ENCODE results near the gene PIAS1.

GRCh38 chr15:68231102-68231818, 177.1 kb downstream of the PIAS1 start:
- TF ChIP-seq POLR2AphosphoS5 (IDR thresholded peaks at IDR 0.05) (no peak), CTCF (IDR thresholded peaks at IDR 0.05) (no peak), POLR2A (IDR thresholded peaks at IDR 0.05) (no peak)
